T-helper 17 cell (primary cell): ENCODE data around the gene NSMCE1. TPM values are rescaled to one million over a fixed set of nuclear protein-coding genes. Genes with fewer than 3 reads are reported as not detected.
A peak's percentile ranks its signal among the peaks of the same experiment; 100 is the strongest.
"Not testable (repeated sequence)": the region's sequence is repeated elsewhere in the genome, so short reads cannot be mapped to it uniquely, and the experiment has no call there.

Experiments
- ATAC-seq: fragments of 150-1000 bp; cut with Tn5 transposase; 2 replicates; pipeline ENCODE4 v1.10.0; 2021; ENCODE audit warnings: mild to moderate bottlenecking, moderate library complexity
- DNase-seq, 3 donors: peaks; one replicate each; pipeline versions ENCODE4 v3.0.0 to v3.0.0-alpha.2; 2020 to 2021
- H3K9me3 ChIP-seq: one replicate; pipeline ENCODE4 v1.7.0; 2013; ENCODE audit warnings: low read length, mild to moderate bottlenecking; ENCODE audit not compliant: control insufficient read depth, poor library complexity, severe bottlenecking
- H3K27ac Mint-ChIP-seq: one replicate; pipeline ENCODE4 v1.8.0; 2022; ENCODE audit warnings: mild to moderate bottlenecking, moderate library complexity, mixed read lengths
- H3K27me3 Mint-ChIP-seq: one replicate; pipeline ENCODE4 v1.8.0; 2022; ENCODE audit warnings: mixed read lengths
- H3K36me3 Mint-ChIP-seq: one replicate; pipeline ENCODE4 v1.8.0; 2022; ENCODE audit warnings: low read depth, mixed read lengths
- H3K4me1 Mint-ChIP-seq: one replicate; pipeline ENCODE4 v1.8.0; 2022; ENCODE audit warnings: mild to moderate bottlenecking, mixed read lengths
- H3K4me3 Mint-ChIP-seq: one replicate; pipeline ENCODE4 v1.8.0; 2022; ENCODE audit warnings: mild to moderate bottlenecking, moderate library complexity, mixed read lengths
- total RNA-seq, 4 donors: library from RNA in 2 of 4; stranded (reverse) in 2 of 4; gene quantifications; one replicate each; pipeline ENCODE4 v1.2.3 and lab custom pipeline; 2022 to 2026

NSMCE1 gene
- total RNA-seq, 2 donors from 2014 or later: 35.1 to 49.2 TPM

GRCh38 chr16:27253526-27253930 is 15.0 kb downstream of the NSMCE1 start:
- H3K4me3 Mint-ChIP-seq: peak overlapping the region; percentile 59
- no peaks in the 10 kb centered on the region for H3K9me3 ChIP-seq
- ATAC-seq (no peak), DNase-seq (no peak)
- peak overlapping the region; percentile 89 for H3K27ac Mint-ChIP-seq
- H3K27me3 Mint-ChIP-seq: no peaks in the 10 kb centered on the region
- H3K4me1 Mint-ChIP-seq: peaks cover 33% of the 10 kb centered on the region
- H3K36me3 Mint-ChIP-seq: peaks cover 22% of the 10 kb centered on the region

- no peak for DNase-seq
- H3K27ac Mint-ChIP-seq: peak overlapping the region; percentile 89
- no peak overlapping the region for H3K4me3 Mint-ChIP-seq
- H3K9me3 ChIP-seq: no peaks in the 10 kb centered on the region
- no peaks in the 10 kb centered on the region for H3K27me3 Mint-ChIP-seq
- peaks cover 30% of the 10 kb centered on the region for H3K4me1 Mint-ChIP-seq
- peaks cover 22% of the 10 kb centered on the region for H3K36me3 Mint-ChIP-seq
- no peak for ATAC-seq
These were observed 16.4 kb downstream of the NSMCE1 start for GRCh38 chr16:27252206-27252585.

GRCh38 chr16:27251541-27252205 is 16.9 kb downstream of the NSMCE1 start:
- no peak overlapping the region for H3K4me3 Mint-ChIP-seq
- peaks cover 22% of the 10 kb centered on the region for H3K36me3 Mint-ChIP-seq
- peak overlapping the region; percentile 89 for H3K27ac Mint-ChIP-seq
- peaks cover 31% of the 10 kb centered on the region for H3K4me1 Mint-ChIP-seq
- ATAC-seq (peak; percentile 27), DNase-seq (no peak)
- H3K27me3 Mint-ChIP-seq: no peaks in the 10 kb centered on the region
- H3K9me3 ChIP-seq: no peaks in the 10 kb centered on the region

- H3K27me3 Mint-ChIP-seq, H3K4me3 Mint-ChIP-seq, H3K9me3 ChIP-seq, DNase-seq, ATAC-seq, H3K36me3 Mint-ChIP-seq, H3K27ac Mint-ChIP-seq: not testable (repeated sequence)
- peaks cover 28% of the 10 kb centered on the region for H3K4me1 Mint-ChIP-seq
These were observed 19.7 kb downstream of the NSMCE1 start for GRCh38 chr16:27248886-27249285.

- H3K27me3 Mint-ChIP-seq: no peaks in the 10 kb centered on the region
- H3K27ac Mint-ChIP-seq: no peak overlapping the region
- no peak for ATAC-seq
These were observed 20.5 kb downstream of the NSMCE1 start for GRCh38 chr16:27248036-27248435.

GRCh38 chr16:27247076-27247475 is 21.5 kb downstream of the NSMCE1 start:
- not testable (repeated sequence) for H3K36me3 Mint-ChIP-seq, H3K9me3 ChIP-seq, H3K4me3 Mint-ChIP-seq, DNase-seq, ATAC-seq, H3K27me3 Mint-ChIP-seq
- Mint-ChIP-seq H3K27ac (peak overlapping the region; percentile 51), H3K4me1 (peaks cover 37% of the 10 kb centered on the region)

More at GRCh38 chr16:27248036-27248435, 20.5 kb downstream of the NSMCE1 start:
- no peaks in the 10 kb centered on the region for H3K9me3 ChIP-seq
- H3K36me3 Mint-ChIP-seq: peaks cover 9% of the 10 kb centered on the region
- no peak for DNase-seq
- H3K4me1 Mint-ChIP-seq: peaks cover 30% of the 10 kb centered on the region
- H3K4me3 Mint-ChIP-seq: no peak overlapping the region

- Mint-ChIP-seq H3K36me3 (peaks cover 5% of the 10 kb centered on the region), H3K27me3 (no peaks in the 10 kb centered on the region), H3K4me3 (no peak overlapping the region), H3K4me1 (peaks cover 33% of the 10 kb centered on the region), H3K27ac (peak overlapping the region; percentile 91)
- H3K9me3 ChIP-seq: no peaks in the 10 kb centered on the region
- ATAC-seq (no peak), DNase-seq (no peak)
These were observed 22.1 kb downstream of the NSMCE1 start for GRCh38 chr16:27246439-27246838.

GRCh38 chr16:27245276-27246172 is 23.0 kb downstream of the NSMCE1 start:
- H3K4me1 Mint-ChIP-seq: peaks cover 33% of the 10 kb centered on the region
- peak overlapping the region; percentile 49 for H3K4me3 Mint-ChIP-seq
- peak overlapping the region; percentile 91 for H3K27ac Mint-ChIP-seq
- peaks cover 5% of the 10 kb centered on the region for H3K36me3 Mint-ChIP-seq
- no peaks in the 10 kb centered on the region for H3K27me3 Mint-ChIP-seq
- no peaks in the 10 kb centered on the region for H3K9me3 ChIP-seq
- DNase-seq: no peak
- peak; percentile 48 for ATAC-seq

- Mint-ChIP-seq H3K4me3 (peak overlapping the region; percentile 76), H3K4me1 (peaks cover 33% of the 10 kb centered on the region)
These were observed 24.2 kb downstream of the NSMCE1 start for GRCh38 chr16:27244363-27244755.

GRCh38 chr16:27243725-27244362 is 24.7 kb downstream of the NSMCE1 start:
- no peaks in the 10 kb centered on the region for H3K9me3 ChIP-seq
- DNase-seq (no peak), ATAC-seq (no peak)
- H3K27ac Mint-ChIP-seq: peak overlapping the region; percentile 84
- H3K4me1 Mint-ChIP-seq: peaks cover 34% of the 10 kb centered on the region
- peak overlapping the region; percentile 76 for H3K4me3 Mint-ChIP-seq
- H3K27me3 Mint-ChIP-seq: no peaks in the 10 kb centered on the region
- peaks cover 5% of the 10 kb centered on the region for H3K36me3 Mint-ChIP-seq

More at GRCh38 chr16:27244363-27244755, 24.2 kb downstream of the NSMCE1 start:
- Mint-ChIP-seq H3K27ac (peak overlapping the region; percentile 84), H3K27me3 (no peaks in the 10 kb centered on the region), H3K36me3 (peaks cover 5% of the 10 kb centered on the region)
- no peak for DNase-seq
- no peak for ATAC-seq
- H3K9me3 ChIP-seq: no peaks in the 10 kb centered on the region

GRCh38 chr16:27242868-27243590 is 25.5 kb downstream of the NSMCE1 start:
- DNase-seq (no peak), ATAC-seq (peak; percentile 77)
- Mint-ChIP-seq H3K36me3 (peaks cover 3% of the 10 kb centered on the region), H3K27ac (peak overlapping the region; percentile 84), H3K4me1 (peaks cover 42% of the 10 kb centered on the region), H3K4me3 (peak overlapping the region; percentile 62), H3K27me3 (no peaks in the 10 kb centered on the region)
- H3K9me3 ChIP-seq: no peaks in the 10 kb centered on the region

GRCh38 chr16:27242398-27242797 is 26.2 kb downstream of the NSMCE1 start:
- Mint-ChIP-seq H3K27me3 (no peaks in the 10 kb centered on the region), H3K4me1 (peaks cover 47% of the 10 kb centered on the region)
- ATAC-seq: no peak

More at GRCh38 chr16:27242398-27242797, 26.2 kb downstream of the NSMCE1 start:
- Mint-ChIP-seq H3K27ac (peak overlapping the region; percentile 84), H3K36me3 (peaks cover 3% of the 10 kb centered on the region), H3K4me3 (peak overlapping the region; percentile 62)
- DNase-seq: no peak
- H3K9me3 ChIP-seq: no peaks in the 10 kb centered on the region
